ENCODE data around the gene ABR. TPM values are rescaled to one million over a fixed set of nuclear protein-coding genes. Genes with fewer than 3 reads are reported as not detected.

The ABR gene
- total and polyA plus RNA-seq, 2 of the 13 experiments (the other 11 are each of a cell fraction or from before 2014, with no cell fraction given): 12.4 to 40.4 TPM

GRCh38 chr17:979539-980405, 200.0 kb downstream of the ABR start, which contains the start of gene NXN (continued):
- peak; percentile 28; the same call in 1 of the 2 replicates for TF ChIP-seq RARA (CRISPR knock-in tag; IDR thresholded peaks at IDR 0.05)
- TF ChIP-seq ZNF460 (CRISPR knock-in tag; IDR thresholded peaks at IDR 0.05; ENCODE audit: borderline replicate concordance): no peak
- TF ChIP-seq ARID4A (CRISPR knock-in tag; IDR thresholded peaks at IDR 0.05; ENCODE audit: borderline replicate concordance): peak; percentile 50; the same call in 1 of the 2 replicates
- no peak; the same call in 1 of the 2 replicates for TF ChIP-seq ZBTB26 (CRISPR knock-in tag; IDR thresholded peaks at IDR 0.05; ENCODE audit: borderline replicate concordance)
- TF ChIP-seq SALL1 (CRISPR knock-in tag; IDR thresholded peaks at IDR 0.05): peak; percentile 77
- TF ChIP-seq SP5 (CRISPR knock-in tag; IDR thresholded peaks at IDR 0.05; ENCODE audit: borderline replicate concordance, low read depth): peak; percentile 33; the same call in 1 of the 2 replicates
